Stimulated activated CD8-positive, alpha-beta memory T cell treated with anti-CD3 and anti-CD28 coated beads, Interleukin-12 subunit alpha, Interleukin-12 subunit beta, amount 100 ng/mL, for 4 hours (primary cell): ENCODE measurements around the gene TMEM41B.
A peak's percentile ranks its signal among the peaks of the same experiment; 100 is the strongest.
"Not testable (repeated sequence)": the region's sequence is repeated elsewhere in the genome, so short reads cannot be mapped to it uniquely, and the experiment has no call there.

Source experiments
- DNase-seq: peaks from one replicate; pipeline ENCODE4 v3.0.0-alpha.2; 2020; ENCODE audit warnings: low read depth

The TMEM41B gene

GRCh38 chr11:9314291-9315077, at the start of gene TMEM41B:
Gene TMEM41B, minus strand, starts transcription at chr11:9314593. Its CDS starts 152 bp downstream, at chr11:9314441.
- peak; percentile 100 for DNase-seq

- DNase-seq, result no peak
Observed at GRCh38 chr11:9362393-9362863, 48.0 kb upstream of the TMEM41B start.

DNA sequence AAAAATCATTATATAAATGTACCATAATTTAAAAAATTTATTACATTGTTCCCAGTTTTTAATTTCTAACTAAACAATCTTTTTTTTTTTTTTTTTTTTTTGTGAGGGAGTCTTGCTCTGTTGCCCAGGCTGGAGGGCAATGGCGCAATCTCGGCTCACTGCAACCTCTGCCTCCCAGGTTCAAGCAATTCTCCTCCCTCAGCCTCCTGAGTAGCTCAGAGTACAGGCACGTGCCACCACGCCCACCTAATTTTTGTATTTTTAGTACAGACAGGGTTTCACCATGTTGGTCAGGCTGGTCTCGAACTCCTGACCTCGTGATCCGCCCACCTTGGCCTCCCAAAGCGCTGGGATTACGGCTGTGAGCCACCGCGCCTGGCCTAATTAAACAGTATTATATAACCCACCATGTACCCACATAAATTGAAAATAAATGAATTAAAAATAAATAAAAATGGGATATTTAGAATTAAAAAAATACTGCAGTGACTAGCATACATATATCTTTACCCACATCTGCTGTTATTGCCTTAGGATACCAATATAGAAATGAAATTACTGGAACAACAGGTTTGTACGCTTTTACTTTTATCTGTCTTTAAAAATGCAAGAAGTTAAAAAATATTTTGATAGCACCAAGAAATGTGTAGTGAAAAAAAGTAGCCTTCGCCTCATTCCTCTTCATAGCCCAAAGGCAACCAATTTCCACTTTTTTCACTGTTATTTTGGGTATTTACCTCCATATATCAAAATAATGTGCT, 46.6 kb upstream of the TMEM41B start:
- not testable (repeated sequence) for DNase-seq

GRCh38 chr11:9357041-9357440, 42.6 kb upstream of the TMEM41B start:
- no peak for DNase-seq

DNA sequence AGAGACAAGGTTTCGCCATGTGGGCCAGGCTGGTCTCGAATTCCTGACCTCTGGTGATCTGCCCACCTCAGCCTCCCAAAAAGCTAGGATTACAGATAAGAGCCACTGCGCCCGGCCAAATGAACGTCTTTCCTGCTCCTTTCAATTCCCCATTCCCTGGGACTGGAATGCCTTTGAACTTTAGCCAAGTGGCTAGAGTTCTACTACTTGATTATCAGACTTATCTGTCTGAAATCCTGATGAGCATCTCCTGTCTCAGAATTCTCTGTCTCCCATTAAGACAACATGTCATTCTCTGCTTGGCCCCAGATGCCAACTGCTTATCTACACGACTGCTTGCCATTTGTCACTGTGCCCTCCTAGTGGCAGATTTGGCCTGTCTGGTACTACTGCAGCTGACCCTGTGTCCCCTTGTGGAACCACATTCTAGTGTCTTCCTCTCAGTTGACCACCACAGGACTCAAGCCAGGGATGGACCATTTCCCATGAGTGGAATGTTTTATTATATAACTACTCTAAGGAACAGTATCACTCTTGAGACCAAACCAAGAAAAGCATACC, 37.0 kb upstream of the TMEM41B start:
- no peak for DNase-seq

DNA sequence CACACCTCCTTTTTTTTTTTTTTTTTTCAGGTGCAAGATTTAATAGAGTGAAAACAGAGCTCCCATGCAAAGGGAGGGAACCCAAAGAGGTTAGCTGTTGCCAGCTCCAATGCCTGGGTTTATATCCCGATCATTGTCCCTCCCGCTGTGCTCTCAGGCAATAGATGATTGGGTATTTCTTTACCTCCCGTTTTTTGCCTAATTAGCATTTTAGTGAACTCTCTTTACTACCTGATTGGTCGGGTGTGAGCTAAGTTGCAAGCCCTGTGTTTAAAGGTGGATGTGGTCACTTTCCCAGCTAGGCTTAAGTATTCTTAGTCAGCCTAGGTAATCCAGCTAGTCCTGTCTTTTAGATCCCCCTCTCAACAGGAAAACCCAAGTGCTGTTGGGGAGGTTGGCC, 33.4 kb upstream of the TMEM41B start:
- DNase-seq, result not testable (repeated sequence)

DNA sequence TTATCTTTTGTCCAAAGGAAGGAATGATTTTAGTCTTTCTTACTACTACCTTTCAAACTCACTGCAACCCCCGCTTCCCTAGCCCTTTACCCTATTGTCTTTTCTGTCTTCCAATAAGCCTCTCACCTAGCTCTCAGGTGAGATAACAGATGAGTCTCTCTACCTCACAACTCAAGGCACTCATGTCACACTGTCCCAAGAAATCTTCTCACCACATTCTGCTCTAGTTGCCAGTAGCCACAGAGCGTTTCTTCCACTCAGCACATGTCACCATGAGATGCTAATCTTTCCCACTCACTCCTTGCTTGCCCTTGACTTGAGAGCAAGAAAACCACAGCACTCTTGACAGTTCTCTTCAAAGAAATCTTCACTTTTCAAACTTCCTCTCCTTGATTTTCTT, 32.7 kb upstream of the TMEM41B start:
- DNase-seq, result no peak

DNA sequence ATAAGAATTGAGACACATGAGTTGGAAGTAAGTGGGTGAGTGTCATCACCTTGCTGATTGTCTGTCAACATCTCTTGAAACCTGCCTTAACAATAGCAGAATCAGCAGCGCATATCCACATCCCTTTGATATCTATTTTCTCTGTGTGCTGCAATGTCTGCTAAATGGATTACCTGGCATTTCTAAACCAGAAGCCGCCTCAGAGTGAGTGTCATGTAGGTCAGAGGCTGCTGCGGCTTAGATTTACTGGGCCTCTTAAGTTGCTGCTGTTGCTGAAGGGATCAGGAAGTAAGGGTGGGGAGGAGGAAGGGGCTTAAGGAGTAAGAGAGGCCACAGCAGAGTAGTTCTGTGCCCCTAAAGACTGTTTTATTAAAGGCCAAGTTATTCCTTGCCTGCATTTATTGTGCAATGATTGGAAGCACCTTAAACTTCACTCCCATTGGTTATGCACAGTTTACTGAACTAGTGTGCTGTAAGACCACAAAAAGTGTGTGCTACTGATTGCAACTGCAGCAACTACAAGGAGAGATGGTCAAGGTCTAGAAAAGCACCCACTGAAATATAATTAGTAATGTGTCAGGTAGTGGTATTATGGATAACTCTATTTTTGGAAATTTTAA, 29.8 kb upstream of the TMEM41B start:
- no peak for DNase-seq

DNA sequence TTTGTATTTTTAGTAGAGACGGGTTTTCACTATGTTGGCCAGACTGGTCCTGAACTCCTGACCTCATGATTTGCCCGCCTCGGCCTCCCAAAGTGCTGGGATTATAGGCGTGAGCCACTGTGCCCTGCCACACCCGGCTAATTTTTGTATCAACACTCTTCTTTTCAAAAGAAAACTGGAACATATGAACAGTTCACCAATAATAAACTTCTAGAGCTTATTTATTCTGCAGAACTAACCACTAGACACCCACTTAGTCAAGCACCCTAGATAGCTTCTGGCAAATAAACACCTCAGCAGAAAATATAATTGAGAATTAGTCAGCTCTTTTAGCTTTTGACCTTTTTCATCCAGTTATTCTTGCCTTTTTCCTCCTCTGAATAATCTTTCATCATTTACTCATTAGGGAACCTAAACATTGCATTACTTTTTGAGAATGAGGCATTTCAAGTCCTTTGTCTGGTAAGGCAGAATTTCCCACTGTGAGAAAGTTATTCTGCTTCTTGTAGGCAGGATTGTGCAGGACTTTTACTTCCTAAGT, 27.3 kb upstream of the TMEM41B start:
- no peak for DNase-seq

GRCh38 chr11:9332655-9333054, 18.3 kb upstream of the TMEM41B start:
- no peak for DNase-seq

DNA sequence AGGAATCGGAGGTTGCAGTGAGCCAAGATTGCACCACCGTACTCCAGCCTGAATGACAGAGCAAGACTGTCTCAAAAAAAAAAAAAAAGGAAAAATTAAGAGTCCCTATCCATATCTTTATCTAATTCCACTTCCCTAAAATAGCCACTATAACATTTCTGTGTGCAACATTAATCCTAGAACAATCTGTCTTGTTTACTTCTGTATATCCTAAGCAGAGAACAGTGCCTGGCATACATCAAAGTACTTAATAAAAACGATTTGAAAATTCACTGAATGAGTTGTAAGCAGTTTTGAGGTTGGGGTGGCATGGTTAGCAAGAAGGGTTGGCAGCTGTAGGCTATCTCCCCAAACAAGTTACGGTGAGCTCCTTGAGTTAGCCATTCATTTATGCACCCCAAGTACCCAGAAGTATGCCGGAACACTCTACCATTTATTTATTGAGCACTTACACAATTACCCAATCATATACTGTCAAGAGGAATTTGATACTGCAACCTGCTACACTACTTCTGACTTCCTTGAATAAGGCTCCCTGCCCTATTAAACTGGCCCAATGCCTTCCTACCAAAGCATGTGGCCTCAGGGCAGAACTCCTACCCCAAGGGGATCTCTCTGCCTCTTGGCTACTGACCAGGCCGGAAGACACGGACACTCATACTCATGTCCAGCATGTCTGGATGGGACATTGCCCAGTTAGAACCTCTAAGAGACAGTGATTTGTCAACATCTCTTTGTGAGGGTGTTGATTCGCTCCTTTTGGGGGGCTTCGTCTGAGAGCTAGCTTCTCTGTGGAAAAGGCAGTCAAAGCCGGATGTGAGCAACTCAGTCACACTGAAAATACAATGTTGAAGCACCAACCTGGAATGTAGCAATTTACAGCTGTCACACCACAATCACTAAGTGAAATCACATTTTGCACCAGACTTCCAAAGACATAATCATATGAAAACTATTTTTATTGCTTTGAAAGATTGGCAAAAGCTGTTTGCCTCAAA, 16.3 kb upstream of the TMEM41B start:
- DNase-seq, result no peak

DNA sequence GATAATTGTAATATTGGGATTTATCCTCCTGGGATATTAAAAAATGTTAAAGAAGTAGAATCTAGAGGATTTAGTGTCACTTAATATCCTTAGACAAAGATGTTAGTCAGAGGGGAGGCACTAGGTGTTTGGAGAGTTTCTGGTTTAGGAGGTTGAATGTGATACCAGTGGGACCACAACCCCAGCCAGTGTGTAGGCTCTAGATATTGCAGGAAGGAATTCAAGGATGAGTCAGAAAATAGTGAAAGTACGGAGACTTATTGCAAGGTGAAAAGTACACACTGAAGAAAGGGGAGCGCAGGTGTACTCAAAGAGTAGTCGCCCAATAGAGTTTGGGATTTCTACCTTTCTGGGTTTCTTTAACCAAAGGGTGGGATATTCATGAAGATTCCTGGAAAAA, 5.7 kb upstream of the TMEM41B start:
- no peak for DNase-seq

GRCh38 chr11:9319377-9320001, 5.1 kb upstream of the TMEM41B start:
- DNase-seq, result not testable (repeated sequence)

DNA sequence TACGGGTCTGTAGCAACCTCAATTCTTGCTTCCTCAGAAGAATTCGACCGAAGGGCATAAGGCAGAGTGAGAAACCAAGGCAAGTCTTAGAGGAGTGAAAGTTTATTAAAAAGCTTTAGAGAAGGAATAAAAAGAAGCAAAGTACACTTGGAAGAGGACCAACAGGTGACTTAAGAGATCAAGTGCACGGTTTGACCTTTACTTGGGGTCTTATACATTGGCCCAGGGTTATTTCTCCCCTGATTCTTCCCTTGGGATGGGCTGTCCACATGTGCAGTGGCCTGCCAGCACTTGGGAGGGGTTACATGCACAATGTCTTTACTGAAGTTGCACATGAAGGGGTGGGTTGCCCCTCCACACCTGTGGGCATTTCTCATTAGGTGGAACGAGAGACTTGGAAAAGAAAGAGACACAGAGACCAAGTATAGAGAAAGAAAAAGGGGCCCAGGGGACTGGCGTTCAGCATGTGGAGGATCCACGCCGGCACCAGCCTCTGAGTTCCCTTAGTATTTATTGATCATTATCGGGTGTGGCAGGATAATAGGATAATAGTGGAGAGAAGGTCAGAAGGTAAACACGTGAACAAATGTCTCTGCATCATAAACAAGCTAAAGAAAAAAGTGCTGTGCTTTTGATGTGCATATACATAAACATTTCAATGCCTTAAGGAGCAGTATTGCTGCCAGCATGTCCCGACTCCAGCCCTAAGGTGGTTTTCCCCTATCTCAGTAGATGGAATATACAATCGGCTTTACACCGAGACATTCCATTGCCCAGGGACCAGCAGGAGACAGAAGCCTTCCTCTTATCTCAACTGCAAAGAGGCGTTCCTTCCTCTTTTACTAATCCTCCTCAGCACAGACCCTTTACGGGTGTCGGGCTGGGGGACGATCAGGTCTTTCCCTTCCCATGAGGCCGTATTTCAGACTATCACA, 4.3 kb upstream of the TMEM41B start:
- not testable (repeated sequence) for DNase-seq

DNA sequence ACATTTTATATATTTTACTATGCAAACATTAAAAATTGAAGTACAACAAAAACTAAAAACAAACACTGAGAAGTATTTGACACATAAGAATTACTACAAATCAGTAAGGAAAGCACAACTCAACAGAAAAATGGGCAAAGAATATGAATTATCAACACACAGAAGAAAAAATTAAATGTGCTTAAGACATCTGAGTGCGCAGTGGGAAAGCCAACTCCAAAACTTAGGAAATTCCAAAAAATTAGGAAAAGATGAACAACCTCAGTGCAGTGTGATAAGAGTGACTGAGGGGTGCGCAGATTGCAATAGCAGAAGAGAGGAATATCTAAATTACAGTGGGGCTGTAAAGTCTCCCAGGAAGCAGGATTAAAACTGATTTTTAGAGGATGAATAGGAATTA, 1.9 kb upstream of the TMEM41B start:
- no peak for DNase-seq

GRCh38 chr11:9315078-9315688, 790 bp upstream of the TMEM41B start:
- no peak for DNase-seq

- no peak for DNase-seq
Observed at GRCh38 chr11:9313648-9314290, 624 bp downstream of the TMEM41B start.

DNA sequence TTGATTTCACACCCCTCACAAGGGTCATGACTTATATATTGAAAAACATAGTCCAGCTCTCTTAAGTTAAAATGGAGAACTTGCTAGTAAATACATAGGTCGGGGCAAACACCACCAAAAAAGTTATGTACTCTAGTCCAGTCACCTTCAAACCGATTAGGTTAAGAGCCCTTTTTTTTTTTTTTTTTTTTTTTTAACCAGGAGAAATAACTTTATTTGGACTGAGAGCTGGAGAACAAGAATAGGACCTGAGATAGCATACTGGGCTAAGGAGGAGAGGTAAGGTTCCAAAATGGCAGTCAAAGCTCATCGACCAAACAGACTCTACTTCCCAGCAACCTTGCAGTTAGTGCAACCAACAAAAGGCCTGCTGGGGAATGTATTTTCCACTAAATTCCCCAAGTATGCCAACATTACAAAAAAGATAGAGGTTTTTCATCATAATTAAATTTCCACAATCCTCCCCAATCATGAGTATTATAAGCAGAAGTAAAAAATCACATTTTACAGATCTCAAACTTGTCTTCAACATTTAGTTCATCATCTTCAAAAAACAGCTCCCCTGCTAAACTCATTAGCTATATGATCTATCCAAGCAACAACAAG, 3.8 kb downstream of the TMEM41B start:
- no peak for DNase-seq
